ENCODE measurements around the gene STX4.

Gene STX4

DNA sequence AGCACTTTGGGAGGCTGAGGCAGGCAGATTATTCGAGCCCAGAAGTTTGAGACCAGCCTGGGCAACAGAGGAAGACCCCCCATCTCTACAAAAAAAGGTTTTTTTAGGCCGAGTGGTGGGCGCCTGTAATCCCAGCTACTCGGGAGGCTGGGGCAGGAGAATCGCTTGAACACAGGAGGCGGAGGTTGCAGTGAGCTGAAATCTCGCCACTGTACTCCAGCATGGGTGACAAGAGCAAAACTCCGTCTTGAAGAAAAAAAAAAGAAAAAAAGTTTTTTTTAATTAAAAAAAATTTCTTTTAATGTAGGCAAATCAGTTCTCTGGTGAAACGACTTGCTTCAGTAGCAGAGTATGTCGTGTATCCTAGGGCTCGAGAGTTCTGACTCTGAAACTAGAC is 37.4 kb upstream of the STX4 start:
- peak overlapping the region; percentile 56 for H3K4me3 Mint-ChIP-seq
- H3K9me3 Mint-ChIP-seq = no peaks in the 10 kb centered on the region
- H3K36me3 Mint-ChIP-seq (ENCODE audit: low read depth) = no peaks in the 10 kb centered on the region
- H3K27me3 Mint-ChIP-seq (ENCODE audit: low read depth) = no peaks in the 10 kb centered on the region
- no peak overlapping the region for H3K27ac Mint-ChIP-seq
- peaks cover 8% of the 10 kb centered on the region for H3K4me1 Mint-ChIP-seq (ENCODE audit: low read depth)

DNA sequence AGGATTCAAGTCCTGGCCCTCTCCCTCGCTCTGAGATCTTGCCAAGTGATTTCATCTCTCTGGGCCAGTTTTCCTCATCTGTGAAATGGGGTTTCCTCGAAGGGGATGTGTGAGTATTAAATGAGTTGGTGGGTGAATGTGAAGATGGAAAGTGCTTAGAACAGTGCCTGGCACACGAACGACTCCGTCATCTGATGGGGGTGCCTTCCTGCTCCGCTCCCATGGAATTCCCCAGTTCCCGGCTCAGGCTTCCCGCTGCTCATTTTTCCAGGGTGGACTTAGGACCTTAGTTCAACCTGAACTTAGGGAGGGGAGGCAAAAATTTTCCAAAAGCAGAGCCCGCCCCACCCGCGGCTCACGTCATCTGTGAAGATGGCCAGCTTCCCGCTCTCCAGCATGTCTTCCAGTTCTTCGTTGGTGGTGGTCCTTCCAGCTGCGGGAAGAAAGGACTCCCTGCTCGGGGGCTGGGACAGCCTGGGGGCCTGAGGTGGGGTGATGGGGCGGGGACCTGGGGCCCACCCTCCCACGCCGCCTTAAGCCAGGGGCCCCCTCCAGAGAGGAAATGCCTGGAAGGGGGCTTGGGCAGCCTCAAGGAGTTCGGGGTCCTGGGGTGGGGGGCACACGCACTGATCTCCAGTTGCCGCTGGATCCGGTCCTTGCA is 36.9 kb upstream of the STX4 start:
- Mint-ChIP-seq H3K4me3 (peak overlapping the region; percentile 80), H3K9me3 (no peaks in the 10 kb centered on the region), H3K27ac (peak overlapping the region; percentile 81), H3K27me3 (ENCODE audit: low read depth) (no peaks in the 10 kb centered on the region), H3K36me3 (ENCODE audit: low read depth) (no peaks in the 10 kb centered on the region), H3K4me1 (ENCODE audit: low read depth) (peaks cover 8% of the 10 kb centered on the region)

DNA sequence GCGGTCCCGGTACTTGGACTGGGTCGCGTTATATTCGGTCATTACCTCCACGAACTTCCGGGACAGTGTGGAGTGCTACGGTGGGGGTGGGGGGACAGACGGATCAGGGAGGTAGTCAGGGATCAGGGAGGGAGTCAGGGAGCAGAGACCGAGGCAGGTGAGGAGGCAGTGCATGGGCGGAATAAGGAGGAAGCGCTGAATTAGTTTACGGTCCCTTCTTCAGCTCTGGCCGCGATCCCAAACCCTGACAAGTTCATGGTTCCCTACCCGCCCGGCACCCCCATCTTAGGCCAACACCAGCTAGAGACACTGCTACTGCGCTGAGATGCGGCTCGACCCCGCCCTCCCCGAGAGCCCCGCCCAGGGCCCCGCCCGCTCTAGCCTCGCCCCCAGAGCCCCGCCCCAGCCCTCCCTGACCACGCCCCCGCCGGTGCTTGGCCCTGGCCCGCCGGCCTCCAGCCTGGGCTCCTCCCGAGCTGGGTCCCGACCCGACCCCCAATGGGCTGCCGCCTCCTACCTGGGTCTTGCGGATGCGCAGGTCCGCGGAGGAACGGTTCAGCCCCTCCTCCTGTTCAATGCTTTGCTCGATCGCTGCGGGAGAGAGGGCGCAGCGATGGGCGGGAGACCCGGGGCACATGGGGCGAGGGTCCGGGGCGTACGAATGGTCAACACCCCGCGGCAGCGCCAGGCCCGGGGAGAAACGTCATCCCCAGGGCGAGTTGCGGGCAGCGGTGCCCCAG is 36.2 kb upstream of the STX4 start:
- H3K27ac Mint-ChIP-seq = peak overlapping the region; percentile 81

DNA sequence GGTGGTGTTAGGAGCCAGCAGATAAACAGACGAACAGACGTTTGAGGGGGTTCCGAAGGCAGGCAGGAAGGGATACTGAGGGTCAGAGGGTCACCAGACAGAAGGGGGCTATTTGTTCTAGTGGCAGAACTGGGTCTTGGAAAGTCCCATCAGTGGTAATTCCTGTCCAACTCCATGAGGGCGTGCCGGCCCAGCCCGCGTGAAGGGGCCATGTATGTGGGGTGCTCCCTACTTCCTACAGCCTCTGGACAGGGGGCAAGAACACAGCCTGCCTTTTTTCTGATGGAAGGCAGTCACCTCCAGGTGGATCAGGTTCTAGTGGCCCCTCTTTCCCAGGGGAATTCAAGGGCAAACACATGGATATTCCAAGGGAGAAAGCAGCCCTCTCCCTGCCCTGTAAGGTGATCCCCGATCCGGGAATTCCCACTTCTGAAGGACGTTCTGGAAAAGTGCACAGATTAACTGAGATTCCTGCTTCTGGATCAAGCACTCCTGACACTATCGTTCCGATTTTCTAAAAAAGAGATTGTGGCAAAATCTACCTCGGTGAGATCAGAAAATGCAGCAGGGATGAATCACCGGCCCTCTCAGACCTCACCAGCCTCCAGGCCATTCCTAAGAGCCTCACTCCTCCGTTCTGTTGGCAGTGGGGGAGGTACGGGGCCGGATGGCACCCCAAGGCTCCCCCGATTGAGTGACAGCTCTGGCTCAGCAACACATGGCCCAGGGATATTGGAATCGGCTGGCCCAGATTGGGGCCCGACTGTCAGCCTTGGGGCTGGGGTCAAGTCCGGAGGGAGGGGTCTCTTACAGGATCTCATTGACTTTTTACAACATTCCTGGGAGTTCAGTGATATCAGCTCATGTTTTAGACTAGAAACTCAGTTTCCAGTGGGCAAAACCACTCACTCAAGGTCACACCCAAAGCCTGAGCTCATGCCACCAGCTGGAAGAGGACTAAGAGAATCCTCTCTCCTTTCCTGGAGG is 35.3 kb upstream of the STX4 start:
- Mint-ChIP-seq H3K9me3 (no peaks in the 10 kb centered on the region), H3K27me3 (ENCODE audit: low read depth) (no peaks in the 10 kb centered on the region), H3K4me3 (peak overlapping the region; percentile 53), H3K36me3 (ENCODE audit: low read depth) (no peaks in the 10 kb centered on the region), H3K4me1 (ENCODE audit: low read depth) (peaks cover 6% of the 10 kb centered on the region), H3K27ac (no peak overlapping the region)

More for the DNA sequence above, 36.2 kb upstream of the STX4 start:
- Mint-ChIP-seq H3K27me3 (ENCODE audit: low read depth) (no peaks in the 10 kb centered on the region), H3K9me3 (no peaks in the 10 kb centered on the region), H3K4me1 (ENCODE audit: low read depth) (peaks cover 8% of the 10 kb centered on the region), H3K4me3 (peak overlapping the region; percentile 80), H3K36me3 (ENCODE audit: low read depth) (no peaks in the 10 kb centered on the region)

DNA sequence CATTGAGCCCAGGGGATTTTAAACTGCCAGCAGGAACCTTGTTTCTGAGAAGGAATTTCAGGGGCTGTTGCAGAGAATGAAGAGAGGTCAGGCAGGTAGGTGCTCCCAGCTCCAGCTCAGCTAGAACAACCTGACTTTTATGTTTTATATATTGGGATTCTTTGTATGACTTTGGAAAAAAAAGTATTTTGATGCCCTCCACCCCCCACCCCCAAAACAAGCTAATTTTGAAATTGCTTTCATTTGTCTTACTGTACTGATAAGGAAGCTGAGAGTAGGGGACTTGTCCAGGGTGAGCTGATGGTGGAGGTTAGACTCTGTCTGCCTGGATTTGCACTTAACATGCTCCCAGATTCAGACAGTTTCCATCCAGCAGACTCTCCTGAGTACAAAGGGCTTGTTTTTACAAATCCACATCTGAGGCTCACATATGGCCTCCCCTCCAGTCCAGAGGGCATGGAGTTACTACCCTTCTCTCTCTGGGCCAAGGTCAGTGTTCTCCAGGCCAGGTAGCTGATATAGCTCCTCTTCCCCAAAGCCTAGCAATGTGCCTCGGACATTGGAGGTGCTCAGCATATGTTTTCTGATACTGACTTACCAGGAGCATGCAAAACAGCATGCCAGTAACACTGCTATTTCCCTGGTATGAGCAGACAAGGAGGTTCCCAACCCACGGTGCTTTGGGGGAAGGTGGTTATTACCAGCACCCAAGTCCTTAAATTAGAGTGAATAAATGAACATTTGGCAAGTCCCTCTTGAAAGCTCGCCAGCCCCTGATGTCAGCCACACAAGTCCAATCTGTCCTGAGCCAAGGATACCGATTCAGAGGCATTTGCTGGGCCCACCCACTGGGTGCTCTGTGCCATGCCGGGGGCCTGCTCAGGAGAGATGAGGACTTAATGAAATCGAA is 34.3 kb upstream of the STX4 start:
- H3K27me3 Mint-ChIP-seq (ENCODE audit: low read depth) = peaks cover 7% of the 10 kb centered on the region
- no peak overlapping the region for H3K27ac Mint-ChIP-seq
- peaks cover 6% of the 10 kb centered on the region for H3K4me1 Mint-ChIP-seq (ENCODE audit: low read depth)
- no peak overlapping the region for H3K4me3 Mint-ChIP-seq
- no peaks in the 10 kb centered on the region for H3K9me3 Mint-ChIP-seq
- H3K36me3 Mint-ChIP-seq (ENCODE audit: low read depth) = no peaks in the 10 kb centered on the region

DNA sequence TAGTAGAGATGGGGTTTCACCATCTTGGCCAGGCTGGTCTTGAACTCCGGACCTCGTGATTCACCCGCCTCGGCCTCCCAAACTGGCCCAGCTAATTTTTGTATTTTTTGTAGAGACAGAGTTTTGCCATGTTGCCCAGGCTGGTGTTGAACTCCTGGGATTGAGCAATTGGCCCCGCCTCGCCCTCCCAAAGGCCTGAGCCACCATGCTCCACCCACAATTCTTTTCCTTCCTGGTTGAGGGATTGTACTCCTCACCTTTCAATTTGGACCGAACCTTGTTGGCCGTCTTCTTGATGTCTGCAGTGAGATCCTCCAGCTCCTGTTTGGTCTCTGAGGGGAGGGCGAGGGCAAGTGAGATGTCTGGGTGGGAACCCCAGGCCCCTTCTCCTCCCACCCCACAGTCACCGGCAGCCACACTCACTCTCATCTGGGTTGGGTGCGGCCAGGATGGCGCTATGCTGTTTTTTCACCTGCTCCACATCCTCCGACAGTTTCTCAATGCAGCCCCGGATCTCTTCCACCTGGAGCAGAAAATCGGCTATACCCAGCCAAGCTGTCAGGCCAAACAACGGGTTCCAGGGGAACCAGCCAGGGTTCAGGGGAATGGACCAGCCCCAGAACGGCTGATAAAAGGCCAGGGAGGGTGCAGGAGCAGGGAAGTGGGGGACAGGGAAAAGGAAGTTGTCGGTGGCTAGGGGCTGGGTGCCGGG is 32.5 kb upstream of the STX4 start:
- Mint-ChIP-seq H3K27ac (no peak overlapping the region), H3K9me3 (no peaks in the 10 kb centered on the region), H3K4me1 (ENCODE audit: low read depth) (peaks cover 6% of the 10 kb centered on the region), H3K36me3 (ENCODE audit: low read depth) (no peaks in the 10 kb centered on the region), H3K4me3 (no peak overlapping the region), H3K27me3 (ENCODE audit: low read depth) (peaks cover 7% of the 10 kb centered on the region)

DNA sequence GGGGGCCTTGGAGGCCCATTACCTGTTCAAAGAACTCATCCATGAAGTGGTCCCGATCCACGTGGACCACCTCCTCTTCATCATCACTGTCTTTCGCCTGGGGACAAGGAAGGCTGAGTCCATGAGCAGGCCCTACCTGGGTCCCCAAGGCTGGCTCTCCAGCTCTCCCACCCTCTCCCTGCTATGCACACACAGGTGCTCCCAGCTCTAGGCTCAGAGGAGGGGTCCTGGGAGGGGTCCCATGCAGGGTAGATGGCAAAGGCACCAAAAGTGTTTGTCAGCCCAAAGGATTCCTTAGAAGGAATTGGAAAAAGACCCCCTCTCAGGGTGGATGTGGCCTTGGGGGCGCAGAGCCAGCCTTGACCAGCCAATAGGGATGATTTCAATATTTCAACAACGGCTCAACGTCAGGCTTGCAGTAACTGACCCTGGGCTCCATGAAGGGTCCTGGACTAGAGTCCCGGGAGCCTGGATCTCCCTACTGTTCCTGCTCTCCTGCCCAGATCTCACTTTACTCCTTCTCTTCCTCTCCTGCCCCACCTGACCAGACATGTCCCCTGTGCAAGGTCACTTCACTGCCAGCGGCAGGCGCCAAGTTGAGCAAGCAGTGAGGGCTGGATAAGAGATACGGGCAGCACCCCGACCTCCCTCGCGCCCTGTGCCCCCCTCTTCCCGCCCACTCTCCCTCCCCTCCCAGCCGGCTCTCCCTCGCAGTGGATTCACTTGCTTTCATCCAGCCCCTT is 31.7 kb upstream of the STX4 start:
- H3K36me3 Mint-ChIP-seq (ENCODE audit: low read depth) = no peaks in the 10 kb centered on the region
- H3K27me3 Mint-ChIP-seq (ENCODE audit: low read depth) = peaks cover 7% of the 10 kb centered on the region
- no peak overlapping the region for H3K4me3 Mint-ChIP-seq
- peaks cover 2% of the 10 kb centered on the region for H3K4me1 Mint-ChIP-seq (ENCODE audit: low read depth)
- H3K27ac Mint-ChIP-seq = no peak overlapping the region
- no peaks in the 10 kb centered on the region for H3K9me3 Mint-ChIP-seq

DNA sequence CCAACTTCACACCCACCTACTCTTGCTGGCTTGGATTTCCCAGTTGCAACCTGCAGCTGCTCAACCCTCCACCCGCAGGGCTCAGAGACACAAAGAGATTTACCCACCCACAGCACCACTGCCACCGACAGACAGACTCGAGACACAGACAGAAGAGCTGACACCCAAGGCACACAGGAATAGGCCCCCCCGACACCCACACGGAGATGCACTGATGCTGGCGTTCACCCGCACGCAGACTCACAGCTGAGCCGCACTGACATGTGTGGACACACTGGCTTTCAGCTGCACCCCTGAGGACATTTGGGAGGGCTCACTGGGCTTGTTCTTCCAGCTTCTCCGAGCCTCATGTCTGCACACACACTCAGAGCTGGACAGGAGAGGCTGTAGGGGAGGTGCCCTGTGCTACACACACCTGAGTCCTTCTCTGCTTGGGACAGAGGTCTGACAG is 31.1 kb upstream of the STX4 start:
- Mint-ChIP-seq H3K4me1 (ENCODE audit: low read depth) (no peaks in the 10 kb centered on the region), H3K9me3 (no peaks in the 10 kb centered on the region), H3K27ac (no peak overlapping the region), H3K27me3 (ENCODE audit: low read depth) (peaks cover 8% of the 10 kb centered on the region), H3K4me3 (no peak overlapping the region), H3K36me3 (ENCODE audit: low read depth) (no peaks in the 10 kb centered on the region)

DNA sequence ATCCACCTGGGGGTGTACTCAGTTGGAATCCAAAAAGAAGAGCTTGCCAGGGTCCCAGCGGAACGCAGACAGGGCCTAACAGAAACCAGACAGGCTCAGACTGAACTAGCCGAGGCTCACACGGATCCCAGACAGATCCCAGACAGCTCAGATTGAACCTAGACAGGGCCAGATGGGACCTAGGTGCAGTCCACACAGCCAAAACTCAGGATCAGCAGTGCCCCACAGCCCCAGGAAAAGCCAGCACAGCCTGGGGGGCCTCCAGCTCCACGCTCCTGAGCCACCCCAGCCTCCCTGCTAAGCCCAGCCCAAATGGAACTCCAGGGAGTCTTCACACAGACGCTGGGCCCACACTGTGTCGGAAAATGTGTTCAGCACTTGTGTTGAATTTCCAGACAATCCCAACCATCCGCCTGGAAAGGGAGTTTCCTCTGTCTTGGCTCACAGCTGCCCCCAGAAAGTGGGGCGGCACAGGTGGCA is 30.5 kb upstream of the STX4 start:
- Mint-ChIP-seq H3K9me3 (no peaks in the 10 kb centered on the region), H3K4me1 (ENCODE audit: low read depth) (no peaks in the 10 kb centered on the region), H3K27me3 (ENCODE audit: low read depth) (peaks cover 12% of the 10 kb centered on the region), H3K4me3 (no peak overlapping the region), H3K36me3 (ENCODE audit: low read depth) (no peaks in the 10 kb centered on the region), H3K27ac (no peak overlapping the region)

DNA sequence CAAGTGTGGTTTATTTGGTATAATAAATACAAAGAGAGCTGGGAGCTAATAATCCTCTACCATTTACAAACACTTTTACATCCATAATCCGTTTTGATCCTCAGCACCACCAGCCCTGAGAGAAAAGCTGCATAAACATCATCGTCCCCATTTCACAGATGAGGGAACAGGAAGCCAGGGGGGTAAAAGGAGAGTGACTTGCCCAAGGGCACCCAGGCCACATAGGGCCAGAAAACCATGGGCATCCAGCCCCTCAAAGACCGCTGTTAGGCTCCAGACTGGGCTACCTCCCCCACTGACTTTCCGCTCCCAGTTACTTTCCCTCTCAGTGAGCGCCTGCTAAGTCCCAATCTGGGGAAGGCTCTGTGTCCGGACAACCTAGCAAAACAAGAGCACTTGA is 29.6 kb upstream of the STX4 start:
- Mint-ChIP-seq H3K36me3 (ENCODE audit: low read depth) (no peaks in the 10 kb centered on the region), H3K27me3 (ENCODE audit: low read depth) (peaks cover 12% of the 10 kb centered on the region), H3K4me3 (no peak overlapping the region), H3K9me3 (no peaks in the 10 kb centered on the region), H3K4me1 (ENCODE audit: low read depth) (no peaks in the 10 kb centered on the region), H3K27ac (no peak overlapping the region)

DNA sequence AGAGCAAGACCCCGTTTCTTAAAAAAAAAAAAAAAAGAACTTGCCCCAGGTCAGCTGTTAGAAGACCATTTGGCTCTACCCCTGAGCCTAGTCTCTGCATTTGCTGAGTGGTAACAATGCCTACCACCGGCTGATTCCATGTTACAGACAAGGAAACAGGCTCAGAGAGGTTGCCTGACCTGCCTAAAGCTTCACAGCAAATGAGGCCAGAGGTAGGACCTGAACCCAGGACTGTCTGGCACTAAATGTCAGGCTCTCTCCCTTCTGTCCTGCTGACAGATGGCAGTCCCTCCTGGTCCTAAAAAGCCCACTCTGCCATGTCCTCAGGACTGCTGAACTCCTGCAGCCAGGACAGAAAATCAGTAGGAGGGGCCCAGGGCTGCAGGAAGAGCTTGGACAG is 28.7 kb upstream of the STX4 start:
- Mint-ChIP-seq H3K36me3 (ENCODE audit: low read depth) (no peaks in the 10 kb centered on the region), H3K27ac (no peak overlapping the region), H3K9me3 (no peaks in the 10 kb centered on the region), H3K4me3 (no peak overlapping the region), H3K27me3 (ENCODE audit: low read depth) (peaks cover 21% of the 10 kb centered on the region), H3K4me1 (ENCODE audit: low read depth) (no peaks in the 10 kb centered on the region)

DNA sequence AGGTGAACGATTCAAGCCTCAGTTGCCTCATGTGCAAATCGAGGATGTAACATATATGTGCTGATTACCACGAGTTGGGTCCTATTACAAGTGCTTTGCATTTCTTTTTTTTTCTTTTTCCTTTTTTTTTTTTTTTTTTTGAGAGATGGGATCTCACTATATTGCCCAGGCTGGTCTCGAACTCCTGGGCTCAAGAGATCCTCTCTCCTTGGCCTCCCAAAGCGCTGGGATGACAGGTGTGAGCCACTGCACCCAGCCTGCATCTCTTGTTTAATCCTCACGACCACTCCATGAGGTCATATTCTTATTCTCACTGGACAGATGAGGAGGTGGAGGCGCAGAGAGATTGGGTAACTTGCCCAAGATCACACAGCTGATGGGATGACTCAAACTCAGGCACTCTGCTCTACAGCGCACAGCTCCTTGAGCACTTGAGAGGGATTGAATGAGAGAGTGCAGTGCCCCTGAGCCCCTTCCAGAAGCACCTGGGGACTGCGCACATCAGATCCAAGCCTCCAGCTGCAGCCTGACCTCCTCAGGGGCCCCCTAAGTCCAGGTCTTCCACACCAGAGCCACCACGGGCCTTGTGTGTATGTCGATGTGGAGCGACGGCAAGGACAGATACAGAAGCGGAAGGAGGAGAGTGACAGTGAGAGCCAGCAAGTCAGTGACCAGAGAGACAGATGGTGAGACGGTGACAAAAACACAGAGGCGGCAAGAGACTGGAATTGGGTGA is 27.8 kb upstream of the STX4 start:
- Mint-ChIP-seq H3K27me3 (ENCODE audit: low read depth) (peaks cover 26% of the 10 kb centered on the region), H3K27ac (no peak overlapping the region), H3K4me1 (ENCODE audit: low read depth) (no peaks in the 10 kb centered on the region)

More for the DNA sequence above, 27.8 kb upstream of the STX4 start:
- H3K9me3 Mint-ChIP-seq = no peaks in the 10 kb centered on the region
- H3K36me3 Mint-ChIP-seq (ENCODE audit: low read depth) = no peaks in the 10 kb centered on the region
- H3K4me3 Mint-ChIP-seq = no peak overlapping the region
